NCI-H146 treated with DMSO at 0.1 percent for 48 hours (cell line): ENCODE measurements around the gene DNAH5.
"Not testable (repeated sequence)": the region's sequence is repeated elsewhere in the genome, so short reads cannot be mapped to it uniquely, and the experiment has no call there.

ENCODE experiments used
- DNase-seq: peaks from one replicate; lab custom pipeline; 2025; ENCODE audit not compliant: unreplicated experiment; lab: John Stamatoyannopoulos, UW

DNAH5 gene

GRCh38 chr5:13859270-13860065 is 85.0 kb downstream of the DNAH5 start:
- no peak for DNase-seq

- DNase-seq: no peak
Measured at GRCh38 chr5:13843175-13843846, 101.2 kb downstream of the DNAH5 start.

- no peak for DNase-seq
Measured at GRCh38 chr5:13833440-13833839, 111.0 kb downstream of the DNAH5 start.

GRCh38 chr5:13831351-13831750 is 113.1 kb downstream of the DNAH5 start:
- DNase-seq: no peak

- DNase-seq: no peak
Measured at GRCh38 chr5:13830536-13830935, 114.0 kb downstream of the DNAH5 start.

- no peak for DNase-seq
Measured at GRCh38 chr5:13821366-13821765, 123.1 kb downstream of the DNAH5 start.

GRCh38 chr5:13816126-13816525 is 128.4 kb downstream of the DNAH5 start:
- no peak for DNase-seq

- DNase-seq: no peak
Measured at GRCh38 chr5:13814301-13814700, 130.2 kb downstream of the DNAH5 start.

- no peak for DNase-seq
Measured at GRCh38 chr5:13809921-13810320, 134.6 kb downstream of the DNAH5 start.

- DNase-seq: no peak
Measured at GRCh38 chr5:13804336-13804735, 140.2 kb downstream of the DNAH5 start.

- not testable (repeated sequence) for DNase-seq
Measured at GRCh38 chr5:13798569-13798968, 145.9 kb downstream of the DNAH5 start.

- no peak for DNase-seq
Measured at GRCh38 chr5:13785781-13786415, 158.6 kb downstream of the DNAH5 start.

- no peak for DNase-seq
Measured at GRCh38 chr5:13783726-13784125, 160.8 kb downstream of the DNAH5 start.

GRCh38 chr5:13780081-13780480 is 164.4 kb downstream of the DNAH5 start:
- DNase-seq: no peak

GRCh38 chr5:13773649-13774048 is 170.8 kb downstream of the DNAH5 start:
- DNase-seq: no peak

- no peak for DNase-seq
Measured at GRCh38 chr5:13771011-13771571, 173.4 kb downstream of the DNAH5 start.

GRCh38 chr5:13766236-13766635 is 178.3 kb downstream of the DNAH5 start:
- no peak for DNase-seq

GRCh38 chr5:13763719-13764118 is 180.8 kb downstream of the DNAH5 start:
- DNase-seq: no peak

GRCh38 chr5:13749766-13750165 is 194.7 kb downstream of the DNAH5 start:
- DNase-seq: no peak

- DNase-seq: no peak
Measured at GRCh38 chr5:13746026-13746425, 198.5 kb downstream of the DNAH5 start.

GRCh38 chr5:13745508-13745907 is 199.0 kb downstream of the DNAH5 start:
- no peak for DNase-seq

GRCh38 chr5:13740471-13740870 is 204.0 kb downstream of the DNAH5 start:
- no peak for DNase-seq
